GM12878 (cell line): ENCODE data around the gene TTC39B. TPM values are rescaled to one million over a fixed set of nuclear protein-coding genes. Genes with fewer than 3 reads are reported as not detected.

Experiments used
- ATAC-seq: fragments of 200-7000 bp; cut with Tn5 transposase; 3 replicates; pipeline ENCODE4 v1.9.1; 2020; ENCODE audit warnings: mild to moderate bottlenecking, moderate library complexity
- BruUV-seq: library from RNA; stranded (reverse); fragments of 400-500 nt; replicated peaks from 2 replicates; lab custom pipeline; 2021; lab: Mats Ljungman, UMichigan
- CTCF ChIA-PET: fragments of 300-600 bp; sonication (Branson Sonifier 250); formaldehyde crosslinking; extraction: SDS; loops from one replicate; lab custom pipeline; 2021; ENCODE audit warnings: inconsistent platforms; lab: Yijun Ruan, JAX
- POLR2A ChIA-PET: fragments of 350-600 bp; formaldehyde crosslinking; extraction: SDS; loops from one replicate; lab custom pipeline; 2021; ENCODE audit warnings: inconsistent platforms; lab: Charles Lee
- RAD21 ChIA-PET: fragments of 300-600 bp; sonication (Branson Sonifier 250); formaldehyde crosslinking; loops from one replicate; lab custom pipeline; 2023; ENCODE audit warnings: antibody characterized with exemption; ENCODE audit not compliant: unreplicated experiment; lab: Charles Lee
- SMC1A ChIA-PET: fragments of 300-600 bp; sonication (Branson Sonifier 250); formaldehyde crosslinking; loops from one replicate; lab custom pipeline; 2023; ENCODE audit not compliant: unreplicated experiment, uncharacterized antibody; lab: Charles Lee
- DNase-seq: peaks from one replicate; pipeline ENCODE4 v3.0.0-alpha.2; 2011; ENCODE audit warnings: low read depth, low spot score
- FAIRE-seq: peaks from 3 replicates; lab custom pipeline; 2011; peaks lifted over from hg19 to GRCh38; lab: Jason Lieb, UNC
- H2AFZ ChIP-seq: 2 replicates; pipeline ENCODE4 v1.6.0; 2011; ENCODE audit warnings: low read depth, low read length, control low read depth; ENCODE audit not compliant: control insufficient read depth
- H3K27ac ChIP-seq: 2 replicates; pipeline ENCODE4 v1.5.1; 2011; ENCODE audit warnings: control low read depth; ENCODE audit not compliant: control insufficient read depth, insufficient read depth
- H3K27me3 ChIP-seq, 2 experiments: replicated peaks in 1 of 2; 2 replicates each; pipeline versions ENCODE4 v1.6.0 to v1.6.1; 2011; ENCODE audit warnings: low read length in 1 of 2; ENCODE audit not compliant: control insufficient read depth in 2 of 2, insufficient read depth in 2 of 2
- H3K36me3 ChIP-seq, 2 experiments: 2 replicates each; pipeline ENCODE4 v1.5.1; 2011; ENCODE audit warnings: low read length in 1 of 2; ENCODE audit not compliant: control insufficient read depth in 2 of 2, insufficient read depth in 2 of 2
- H3K4me1 ChIP-seq: 2 replicates; pipeline ENCODE4 v1.6.1; 2011; ENCODE audit warnings: mild to moderate bottlenecking, low read length, moderate library complexity, mixed read lengths; ENCODE audit not compliant: control insufficient read depth, insufficient read depth
- H3K4me2 ChIP-seq: 2 replicates; pipeline ENCODE4 v1.6.0; 2011; ENCODE audit warnings: control low read depth; ENCODE audit not compliant: control insufficient read depth, insufficient read depth
- H3K4me3 ChIP-seq: fragments of 200-600 bp; sonication (generic); 2 replicates; pipeline ENCODE4 v1.5.1; 2016
- H3K79me2 ChIP-seq: 2 replicates; pipeline ENCODE4 v1.6.0; 2011; ENCODE audit warnings: low read length; ENCODE audit not compliant: control insufficient read depth, insufficient read depth
- H3K9ac ChIP-seq: 2 replicates; pipeline ENCODE4 v1.8.0; 2011; ENCODE audit warnings: low read length, control low read depth, mixed read lengths; ENCODE audit not compliant: control insufficient read depth, insufficient read depth
- H3K9me3 ChIP-seq: replicated peaks from 3 replicates; pipeline ENCODE4 v1.5.1; 2011; ENCODE audit warnings: mild to moderate bottlenecking, low read length; ENCODE audit not compliant: control insufficient read depth, insufficient read depth
- H4K20me1 ChIP-seq: 2 replicates; pipeline ENCODE4 v1.6.0; 2011; ENCODE audit not compliant: control insufficient read depth, insufficient read depth
- BACH1 ChIP-seq: fragments of 450-650 bp; IDR thresholded peaks from 2 replicates; pipeline ENCODE4 v1.6.1; 2017; ENCODE audit warnings: mild to moderate bottlenecking, borderline replicate concordance
- BCL11A ChIP-seq: IDR thresholded peaks from 2 replicates; pipeline ENCODE4 v1.6.1; 2011; ENCODE audit warnings: low read depth, low read length
- EED ChIP-seq: sonication (generic); IDR thresholded peaks from 2 replicates; pipeline ENCODE4 v1.6.1; 2016; ENCODE audit warnings: antibody characterized with exemption, low read depth
- FOXK2 ChIP-seq: fragments of 450-650 bp; IDR thresholded peaks from 2 replicates; pipeline ENCODE4 v1.6.1; 2017; ENCODE audit warnings: mild to moderate bottlenecking, moderate library complexity
- GABPA ChIP-seq: IDR thresholded peaks from 2 replicates; pipeline ENCODE4 v1.6.1; 2014; ENCODE audit warnings: antibody characterized with exemption, low read depth, mild to moderate bottlenecking, inconsistent platforms
- JUNB ChIP-seq: IDR thresholded peaks from 2 replicates; pipeline ENCODE4 v1.6.1; 2016; ENCODE audit warnings: antibody characterized with exemption, mild to moderate bottlenecking
- KDM1A ChIP-seq: fragments of 200-600 bp; sonication (generic); IDR thresholded peaks from 2 replicates; pipeline ENCODE4 v1.6.1; 2016; ENCODE audit warnings: borderline replicate concordance
- MEF2B ChIP-seq: fragments of 450-650 bp; IDR thresholded peaks from 2 replicates; pipeline ENCODE4 v1.6.1; 2018; ENCODE audit warnings: mild to moderate bottlenecking, moderate library complexity; ENCODE audit not compliant: partially characterized antibody, poor library complexity, severe bottlenecking
- MTA3 ChIP-seq: IDR thresholded peaks from 2 replicates; pipeline ENCODE4 v1.6.1; 2012; ENCODE audit warnings: low read length, inconsistent platforms, borderline replicate concordance
- MYB ChIP-seq: fragments of 150-350 bp; IDR thresholded peaks from 2 replicates; pipeline ENCODE4 v1.6.1; 2014; ENCODE audit warnings: mild to moderate bottlenecking, low read depth, low read length, borderline replicate concordance
- RAD21 ChIP-seq: IDR thresholded peaks from 2 replicates; pipeline ENCODE4 v1.6.1; 2011; ENCODE audit warnings: mild to moderate bottlenecking, low read depth, low read length, moderate library complexity; ENCODE audit not compliant: insufficient read depth
- SIN3A ChIP-seq: IDR thresholded peaks from 2 replicates; pipeline ENCODE4 v1.6.1; 2012; ENCODE audit warnings: low read depth, low read length, improper control_type of control experiment
- SRF ChIP-seq, 2 experiments: IDR thresholded peaks; 2 replicates each; pipeline ENCODE4 v1.6.1; 2011; ENCODE audit warnings: low read depth in 2 of 2, low read length in 2 of 2, mild to moderate bottlenecking in 1 of 2, moderate library complexity in 1 of 2
- ZNF207 ChIP-seq: fragments of 450-650 bp; IDR thresholded peaks from 2 replicates; pipeline ENCODE4 v1.6.1; 2014; ENCODE audit warnings: antibody characterized with exemption, mild to moderate bottlenecking, borderline replicate concordance
- ZSCAN29 ChIP-seq: fragments of 450-650 bp; IDR thresholded peaks from 2 replicates; pipeline ENCODE4 v1.6.1; 2017; ENCODE audit warnings: mild to moderate bottlenecking, moderate library complexity
- in situ Hi-C: fragments of 300-500 bp; cut with MboI; formaldehyde crosslinking; loops from 9 replicates; pipeline ENCODE4 v1.14.3; 2018; ENCODE audit warnings: mixed read lengths
- intact Hi-C: fragments of 100-400 bp; cut with micrococcal nuclease; formaldehyde crosslinking; loops from one replicate; pipeline ENCODE4 v1.14.2; 2022; ENCODE audit not compliant: unreplicated experiment
- polyA plus RNA-seq, 11 experiments: library from polyadenylated mRNA; depleted of rRNA in 4 of 11; unstranded in 6 of 11; stranded (reverse) in 5 of 11; fragments of >200 nt; fragmentation: Nextera tagmentation in 4 of 11; fragmentation: Illumina TruSeq in 1 of 11; extraction: Ambion mirVana in 4 of 11; extraction: Trizol in 1 of 11; gene quantifications; 1 replicate in 1 of 11; 2 replicates in 10 of 11; pipeline versions ENCODE4 v1.2.1 to v1.2.3, GENCODE V29; 2011 to 2016; ENCODE audit warnings: inconsistent platforms in 2 of 11, missing spikeins in 2 of 11, low read depth in 1 of 11
- total RNA-seq, 4 experiments: library from RNA; depleted of rRNA in 3 of 4; stranded (reverse); fragments of >200 nt in 3 of 4; fragmentation: Illumina TruSeq in 1 of 4; extraction: Trizol in 1 of 4; gene quantifications; 2 replicates each; pipeline versions ENCODE4 v1.2.1 to v1.2.3, GENCODE V29; 2013 to 2021
- TF ChIP-seq, protein P1 (sequence below): fragments of 450-650 bp; formaldehyde crosslinking; IDR thresholded peaks from 2 replicates; pipeline ENCODE4 v1.5.0; 2022; ENCODE audit warnings: mild to moderate bottlenecking, missing genetic modification characterization
- TF ChIP-seq, protein P2 (sequence below), 3 experiments: IDR thresholded peaks in 2 of 3; conservative IDR thresholded peaks in 1 of 3; 2 replicates each; pipeline ENCODE4 v1.5.1; 2011; ENCODE audit warnings: low read depth in 3 of 3, low read length in 3 of 3, mild to moderate bottlenecking in 3 of 3, control low read depth in 2 of 3, moderate library complexity in 2 of 3, inconsistent platforms in 1 of 3, mixed read lengths in 1 of 3; ENCODE audit not compliant: control insufficient read depth in 2 of 3, insufficient read depth in 1 of 3; ENCODE audit errors: extremely low read depth in 1 of 3
- TF ChIP-seq, protein P3 (sequence below): IDR thresholded peaks from 2 replicates; pipeline ENCODE4 v1.6.1; 2011; ENCODE audit warnings: borderline replicate concordance, low read depth, mild to moderate bottlenecking, moderate library complexity, mixed read lengths, low read length; ENCODE audit not compliant: insufficient read depth; ENCODE audit errors: extremely low read length

Gene TTC39B
- total and polyA plus RNA-seq, 10 of the 15 experiments (the other 5 are each of a cell fraction or from before 2014, with no cell fraction given) = 0.68 to 2.5 (median 1.5) TPM

DNA sequence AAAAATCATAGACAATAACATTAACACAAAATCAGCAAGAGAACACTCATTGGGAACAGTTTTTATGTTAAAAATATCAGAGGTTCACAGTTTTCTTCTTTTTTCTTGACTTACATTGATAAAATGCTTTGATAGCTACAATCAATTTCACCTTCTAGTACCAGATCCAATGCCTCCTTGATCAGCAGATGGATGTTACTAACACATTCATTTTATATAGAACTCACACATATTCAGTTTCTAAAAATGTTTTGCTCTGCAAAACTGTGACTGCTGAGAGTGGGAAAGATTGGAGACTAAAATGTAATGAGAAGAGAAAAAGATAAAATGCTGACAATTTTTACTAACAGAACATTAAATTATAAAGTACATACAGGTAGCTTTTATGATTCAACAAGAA, 143.1 kb downstream of the TTC39B start:
- in situ Hi-C loops (no loop called here), intact Hi-C loops (no loop called here)
- Histone ChIP-seq H3K79me2 (no peaks in the 10 kb centered on the region), H3K9me3 (no peaks in the 10 kb centered on the region), H3K27ac (no peak overlapping the region), H4K20me1 (no peaks in the 10 kb centered on the region), H3K4me1 (no peaks in the 10 kb centered on the region), H2AFZ (no peak overlapping the region), H3K9ac (no peak overlapping the region), H3K27me3 (no peaks in the 10 kb centered on the region; a peak in 1 of 4 replicates), H3K4me3 (no peak overlapping the region), H3K36me3 (no peaks in the 10 kb centered on the region), H3K4me2 (no peak overlapping the region)
- ChIA-PET CTCF (no interaction called here), SMC1A (no interaction called here), POLR2A (no interaction called here), RAD21 (no interaction called here)
- DNase-seq = no peak
- ATAC-seq = no peak
- no TSS peak for BruUV-seq
- no peak for FAIRE-seq
- no peak for TF ChIP-seq MEF2B
- no peak for TF ChIP-seq EED
- no peak for TF ChIP-seq RAD21
- no peak for TF ChIP-seq ZNF207
- TF ChIP-seq JUNB = no peak
- TF ChIP-seq ZSCAN29 = no peak
- TF ChIP-seq SRF (IDR thresholded peaks at IDR 0.05; ENCODE audit: low read depth in 2 of 2, low read length in 2 of 2) = no peak
- TF ChIP-seq, protein P1, sequence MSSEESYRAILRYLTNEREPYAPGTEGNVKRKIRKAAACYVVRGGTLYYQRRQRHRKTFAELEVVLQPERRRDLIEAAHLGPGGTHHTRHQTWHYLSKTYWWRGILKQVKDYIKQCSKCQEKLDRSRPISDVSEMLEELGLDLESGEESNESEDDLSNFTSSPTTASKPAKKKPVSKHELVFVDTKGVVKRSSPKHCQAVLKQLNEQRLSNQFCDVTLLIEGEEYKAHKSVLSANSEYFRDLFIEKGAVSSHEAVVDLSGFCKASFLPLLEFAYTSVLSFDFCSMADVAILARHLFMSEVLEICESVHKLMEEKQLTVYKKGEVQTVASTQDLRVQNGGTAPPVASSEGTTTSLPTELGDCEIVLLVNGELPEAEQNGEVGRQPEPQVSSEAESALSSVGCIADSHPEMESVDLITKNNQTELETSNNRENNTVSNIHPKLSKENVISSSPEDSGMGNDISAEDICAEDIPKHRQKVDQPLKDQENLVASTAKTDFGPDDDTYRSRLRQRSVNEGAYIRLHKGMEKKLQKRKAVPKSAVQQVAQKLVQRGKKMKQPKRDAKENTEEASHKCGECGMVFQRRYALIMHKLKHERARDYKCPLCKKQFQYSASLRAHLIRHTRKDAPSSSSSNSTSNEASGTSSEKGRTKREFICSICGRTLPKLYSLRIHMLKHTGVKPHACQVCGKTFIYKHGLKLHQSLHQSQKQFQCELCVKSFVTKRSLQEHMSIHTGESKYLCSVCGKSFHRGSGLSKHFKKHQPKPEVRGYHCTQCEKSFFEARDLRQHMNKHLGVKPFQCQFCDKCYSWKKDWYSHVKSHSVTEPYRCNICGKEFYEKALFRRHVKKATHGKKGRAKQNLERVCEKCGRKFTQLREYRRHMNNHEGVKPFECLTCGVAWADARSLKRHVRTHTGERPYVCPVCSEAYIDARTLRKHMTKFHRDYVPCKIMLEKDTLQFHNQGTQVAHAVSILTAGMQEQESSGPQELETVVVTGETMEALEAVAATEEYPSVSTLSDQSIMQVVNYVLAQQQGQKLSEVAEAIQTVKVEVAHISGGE (CRISPR knock-in tag) = no peak
- TF ChIP-seq GABPA = no peak
- TF ChIP-seq BACH1 = no peak
- no peak for TF ChIP-seq MTA3
- no peak for TF ChIP-seq KDM1A
- TF ChIP-seq, protein P2, sequence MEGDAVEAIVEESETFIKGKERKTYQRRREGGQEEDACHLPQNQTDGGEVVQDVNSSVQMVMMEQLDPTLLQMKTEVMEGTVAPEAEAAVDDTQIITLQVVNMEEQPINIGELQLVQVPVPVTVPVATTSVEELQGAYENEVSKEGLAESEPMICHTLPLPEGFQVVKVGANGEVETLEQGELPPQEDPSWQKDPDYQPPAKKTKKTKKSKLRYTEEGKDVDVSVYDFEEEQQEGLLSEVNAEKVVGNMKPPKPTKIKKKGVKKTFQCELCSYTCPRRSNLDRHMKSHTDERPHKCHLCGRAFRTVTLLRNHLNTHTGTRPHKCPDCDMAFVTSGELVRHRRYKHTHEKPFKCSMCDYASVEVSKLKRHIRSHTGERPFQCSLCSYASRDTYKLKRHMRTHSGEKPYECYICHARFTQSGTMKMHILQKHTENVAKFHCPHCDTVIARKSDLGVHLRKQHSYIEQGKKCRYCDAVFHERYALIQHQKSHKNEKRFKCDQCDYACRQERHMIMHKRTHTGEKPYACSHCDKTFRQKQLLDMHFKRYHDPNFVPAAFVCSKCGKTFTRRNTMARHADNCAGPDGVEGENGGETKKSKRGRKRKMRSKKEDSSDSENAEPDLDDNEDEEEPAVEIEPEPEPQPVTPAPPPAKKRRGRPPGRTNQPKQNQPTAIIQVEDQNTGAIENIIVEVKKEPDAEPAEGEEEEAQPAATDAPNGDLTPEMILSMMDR (IDR thresholded peaks at IDR 0.05 in 2 of 3, conservative IDR thresholded peaks at IDR 0.05 in 1 of 3; ENCODE audit: control insufficient read depth in 2 of 3, extremely low read depth in 1 of 3, insufficient read depth in 1 of 3, low read depth in 3 of 3, low read length in 3 of 3) = no peak
- no peak for TF ChIP-seq FOXK2
- no peak for TF ChIP-seq SIN3A
- no peak for TF ChIP-seq BCL11A
- no peak for TF ChIP-seq MYB
- TF ChIP-seq, protein P3, sequence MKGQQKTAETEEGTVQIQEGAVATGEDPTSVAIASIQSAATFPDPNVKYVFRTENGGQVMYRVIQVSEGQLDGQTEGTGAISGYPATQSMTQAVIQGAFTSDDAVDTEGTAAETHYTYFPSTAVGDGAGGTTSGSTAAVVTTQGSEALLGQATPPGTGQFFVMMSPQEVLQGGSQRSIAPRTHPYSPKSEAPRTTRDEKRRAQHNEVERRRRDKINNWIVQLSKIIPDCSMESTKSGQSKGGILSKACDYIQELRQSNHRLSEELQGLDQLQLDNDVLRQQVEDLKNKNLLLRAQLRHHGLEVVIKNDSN = no peak
